Middle frontal gyrus (tissue), 1 donor: ENCODE data around the gene P2RY13.

Experiments
- DNase-seq: peaks from one replicate; pipeline ENCODE4 v3.0.0-alpha.2; 2015; ENCODE audit warnings: low spot score; ENCODE audit errors: extremely low spot score

Gene P2RY13

GRCh38 chr3:151320131-151320530 is 9.2 kb downstream of the P2RY13 start:
- no peak for DNase-seq

- no peak for DNase-seq
These were observed 9.7 kb downstream of the P2RY13 start for GRCh38 chr3:151319628-151320027.

GRCh38 chr3:151318991-151319390 is 10.4 kb downstream of the P2RY13 start:
- no peak for DNase-seq

GRCh38 chr3:151318313-151318712 is 11.0 kb downstream of the P2RY13 start:
- no peak for DNase-seq

- DNase-seq: no peak
These were observed 12.9 kb downstream of the P2RY13 start, which contains the start of gene GPR87 for GRCh38 chr3:151316267-151316991. GPR87 (minus strand) TSS chr3:151316820; CDS start chr3:151300100, 16,720 bp downstream.

GRCh38 chr3:151315846-151316245 is 13.5 kb downstream of the P2RY13 start:
- no peak for DNase-seq

GRCh38 chr3:151315136-151315535 is 14.2 kb downstream of the P2RY13 start:
- DNase-seq: no peak

GRCh38 chr3:151314593-151314992 is 14.8 kb downstream of the P2RY13 start:
- no peak for DNase-seq

- no peak for DNase-seq
These were observed 15.2 kb downstream of the P2RY13 start for GRCh38 chr3:151314137-151314536.

GRCh38 chr3:151312972-151313371 is 16.4 kb downstream of the P2RY13 start:
- no peak for DNase-seq

- DNase-seq: no peak
These were observed 19.8 kb downstream of the P2RY13 start for GRCh38 chr3:151309566-151309965.

GRCh38 chr3:151307583-151308488 is 21.5 kb downstream of the P2RY13 start:
- DNase-seq: no peak

GRCh38 chr3:151307131-151307530 is 22.2 kb downstream of the P2RY13 start:
- no peak for DNase-seq

GRCh38 chr3:151306168-151306810 is 23.1 kb downstream of the P2RY13 start:
- no peak for DNase-seq

GRCh38 chr3:151305775-151306151 is 23.6 kb downstream of the P2RY13 start:
- no peak for DNase-seq

- DNase-seq: no peak
These were observed 24.1 kb downstream of the P2RY13 start for GRCh38 chr3:151305060-151305774.

GRCh38 chr3:151303751-151304150 is 25.6 kb downstream of the P2RY13 start:
- DNase-seq: no peak

GRCh38 chr3:151301787-151302186 is 27.6 kb downstream of the P2RY13 start:
- no peak for DNase-seq

GRCh38 chr3:151300539-151300938 is 28.8 kb downstream of the P2RY13 start:
- DNase-seq: no peak

GRCh38 chr3:151299006-151299405 is 30.3 kb downstream of the P2RY13 start:
- DNase-seq: no peak

GRCh38 chr3:151297429-151297828 is 31.9 kb downstream of the P2RY13 start:
- DNase-seq: no peak
